ENCODE data around the gene SPDYE1. TPM values are rescaled to one million over a fixed set of nuclear protein-coding genes. Genes with fewer than 3 reads are reported as not detected.
"Not testable (repeated sequence)": the region's sequence is repeated elsewhere in the genome, so short reads cannot be mapped to it uniquely, and the experiment has no call there.

The SPDYE1 gene
- total RNA-seq, 1 donor from 2014 or later = 0.10 TPM

- DNase-seq = not testable (repeated sequence)
Measured at GRCh38 chr7:43992896-43993295, 4.8 kb upstream of the SPDYE1 start.

- DNase-seq = not testable (repeated sequence)
Measured at GRCh38 chr7:43994681-43995080, 3.0 kb upstream of the SPDYE1 start.

GRCh38 chr7:44012081-44012480 lies 14.4 kb downstream of the SPDYE1 start:
- DNase-seq = not testable (repeated sequence)

- not testable (repeated sequence) for DNase-seq
Measured at GRCh38 chr7:44015090-44015489, 17.4 kb downstream of the SPDYE1 start.

- DNase-seq = peak; percentile 92
Measured at GRCh38 chr7:44018857-44019807, 21.4 kb downstream of the SPDYE1 start.

GRCh38 chr7:44019825-44020224 lies 22.1 kb downstream of the SPDYE1 start:
- DNase-seq = not testable (repeated sequence)

- DNase-seq = not testable (repeated sequence)
Measured at GRCh38 chr7:44022069-44022468, 24.4 kb downstream of the SPDYE1 start.

- DNase-seq = not testable (repeated sequence)
Measured at GRCh38 chr7:44022796-44023467, 25.2 kb downstream of the SPDYE1 start.

GRCh38 chr7:44029433-44029832 lies 31.7 kb downstream of the SPDYE1 start:
- DNase-seq = not testable (repeated sequence)

- DNase-seq = not testable (repeated sequence)
Measured at GRCh38 chr7:44030029-44030428, 32.3 kb downstream of the SPDYE1 start.

- DNase-seq = not testable (repeated sequence)
Measured at GRCh38 chr7:44031319-44031718, 33.6 kb downstream of the SPDYE1 start.

GRCh38 chr7:44032031-44032430 lies 34.3 kb downstream of the SPDYE1 start:
- DNase-seq = not testable (repeated sequence)

GRCh38 chr7:44033971-44034844 lies 36.5 kb downstream of the SPDYE1 start:
- not testable (repeated sequence) for DNase-seq

- not testable (repeated sequence) for DNase-seq
Measured at GRCh38 chr7:44036364-44036763, 38.7 kb downstream of the SPDYE1 start.

GRCh38 chr7:44037951-44038350 lies 40.3 kb downstream of the SPDYE1 start:
- DNase-seq = not testable (repeated sequence)

GRCh38 chr7:44038553-44038952 lies 40.9 kb downstream of the SPDYE1 start:
- not testable (repeated sequence) for DNase-seq

- DNase-seq = peak; percentile 43
Measured at GRCh38 chr7:44038961-44039558, 41.4 kb downstream of the SPDYE1 start.

GRCh38 chr7:44039800-44040492 lies 42.2 kb downstream of the SPDYE1 start:
- not testable (repeated sequence) for DNase-seq

GRCh38 chr7:44040493-44040891 lies 42.8 kb downstream of the SPDYE1 start:
- DNase-seq = not testable (repeated sequence)

GRCh38 chr7:44042221-44042620 lies 44.5 kb downstream of the SPDYE1 start:
- no peak for DNase-seq

- DNase-seq = no peak
Measured at GRCh38 chr7:44043902-44044301, 46.2 kb downstream of the SPDYE1 start.

All from skin of body (tissue), 2 donors.